H1 (cell line): ENCODE data around the gene CIAO3.

ENCODE experiments used
- CEBPB ChIP-seq: IDR thresholded peaks from 2 replicates; pipeline ENCODE4 v1.6.1; 2012; ENCODE audit warnings: low read depth, low read length
- CREB1 ChIP-seq: IDR thresholded peaks from 2 replicates; pipeline ENCODE4 v1.6.1; 2012; ENCODE audit warnings: inconsistent platforms
- GABPA ChIP-seq: IDR thresholded peaks from 2 replicates; pipeline ENCODE4 v1.6.1; 2011; ENCODE audit warnings: mild to moderate bottlenecking, low read length, moderate library complexity, borderline replicate concordance; ENCODE audit not compliant: insufficient read depth
- POLR2A ChIP-seq, 2 experiments: IDR thresholded peaks; 1 replicate in 1 of 2; 2 replicates in 1 of 2; pipeline ENCODE4 v1.6.1; 2011; ENCODE audit warnings: low read depth in 2 of 2, low read length in 2 of 2, mild to moderate bottlenecking in 2 of 2; ENCODE audit errors: control extremely low read depth in 1 of 2
- RAD21 ChIP-seq, 2 experiments: IDR thresholded peaks in 1 of 2; conservative IDR thresholded peaks in 1 of 2; 2 replicates each; pipeline ENCODE4 v1.6.1; 2011; ENCODE audit warnings: low read depth in 2 of 2, low read length in 2 of 2, improper control_type of control experiment in 1 of 2, inconsistent platforms in 1 of 2, mild to moderate bottlenecking in 1 of 2, moderate library complexity in 1 of 2
- RXRA ChIP-seq: IDR thresholded peaks from 2 replicates; pipeline ENCODE4 v1.6.1; 2011; ENCODE audit warnings: low read depth, mild to moderate bottlenecking, low read length, moderate library complexity; ENCODE audit not compliant: insufficient read depth
- TAF1 ChIP-seq: IDR thresholded peaks from 2 replicates; pipeline ENCODE4 v1.6.1; 2011; ENCODE audit warnings: mild to moderate bottlenecking, low read depth, low read length
- TF ChIP-seq, protein P1 (sequence below), 3 experiments: IDR thresholded peaks; 1 replicate in 2 of 3; 2 replicates in 1 of 3; pipeline versions ENCODE4 v1.5.1 to v1.6.1; 2011; ENCODE audit warnings: low read length in 3 of 3, mild to moderate bottlenecking in 3 of 3, inconsistent platforms in 2 of 3, low read depth in 1 of 3, moderate library complexity in 1 of 3; ENCODE audit not compliant: insufficient read depth in 1 of 3; ENCODE audit errors: control extremely low read depth in 1 of 3

DNA sequence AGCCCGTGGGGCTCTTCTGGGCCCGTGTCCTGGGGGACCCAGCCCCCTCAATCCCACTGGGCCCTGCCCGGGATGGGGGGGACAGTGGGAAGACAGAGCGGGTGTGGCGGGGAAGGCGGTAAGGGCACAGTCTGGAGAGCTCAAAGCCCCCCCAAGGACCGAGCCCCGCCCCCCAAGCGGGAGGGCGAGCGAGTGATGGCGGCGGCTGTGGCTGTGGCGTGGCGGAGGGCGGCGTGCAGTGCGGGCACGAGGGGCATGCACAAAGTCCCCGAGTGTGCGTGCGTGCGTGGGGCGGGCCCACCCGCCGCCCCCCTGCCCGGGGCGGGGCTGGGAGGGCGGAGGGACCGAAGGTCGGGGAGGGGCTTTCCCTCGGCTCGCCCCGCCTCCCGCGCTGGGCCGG, 47.0 kb downstream of the CIAO3 start:
- TF ChIP-seq POLR2A (IDR thresholded peaks at IDR 0.05; ENCODE audit: control extremely low read depth in 1 of 2, low read depth in 2 of 2, low read length in 2 of 2): no peak
- no peak for TF ChIP-seq RAD21 (IDR thresholded peaks at IDR 0.05 in 1 of 2, conservative IDR thresholded peaks at IDR 0.05 in 1 of 2; ENCODE audit: low read depth in 2 of 2, low read length in 2 of 2)
- no peak for TF ChIP-seq TAF1
- TF ChIP-seq, protein P1, sequence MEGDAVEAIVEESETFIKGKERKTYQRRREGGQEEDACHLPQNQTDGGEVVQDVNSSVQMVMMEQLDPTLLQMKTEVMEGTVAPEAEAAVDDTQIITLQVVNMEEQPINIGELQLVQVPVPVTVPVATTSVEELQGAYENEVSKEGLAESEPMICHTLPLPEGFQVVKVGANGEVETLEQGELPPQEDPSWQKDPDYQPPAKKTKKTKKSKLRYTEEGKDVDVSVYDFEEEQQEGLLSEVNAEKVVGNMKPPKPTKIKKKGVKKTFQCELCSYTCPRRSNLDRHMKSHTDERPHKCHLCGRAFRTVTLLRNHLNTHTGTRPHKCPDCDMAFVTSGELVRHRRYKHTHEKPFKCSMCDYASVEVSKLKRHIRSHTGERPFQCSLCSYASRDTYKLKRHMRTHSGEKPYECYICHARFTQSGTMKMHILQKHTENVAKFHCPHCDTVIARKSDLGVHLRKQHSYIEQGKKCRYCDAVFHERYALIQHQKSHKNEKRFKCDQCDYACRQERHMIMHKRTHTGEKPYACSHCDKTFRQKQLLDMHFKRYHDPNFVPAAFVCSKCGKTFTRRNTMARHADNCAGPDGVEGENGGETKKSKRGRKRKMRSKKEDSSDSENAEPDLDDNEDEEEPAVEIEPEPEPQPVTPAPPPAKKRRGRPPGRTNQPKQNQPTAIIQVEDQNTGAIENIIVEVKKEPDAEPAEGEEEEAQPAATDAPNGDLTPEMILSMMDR (IDR thresholded peaks at IDR 0.05; ENCODE audit: control extremely low read depth in 1 of 3, insufficient read depth in 1 of 3, low read depth in 1 of 3, low read length in 3 of 3): no peak
- no peak for TF ChIP-seq CEBPB
- no peak for TF ChIP-seq GABPA
- TF ChIP-seq RXRA: no peak
- no peak for TF ChIP-seq CREB1
